ENCODE data around the gene ARL14EP. TPM values are rescaled to one million over a fixed set of nuclear protein-coding genes. Genes with fewer than 3 reads are reported as not detected.

The ARL14EP gene
- total RNA-seq, 1 experiment from 2014 or later: 26.3 TPM

DNA sequence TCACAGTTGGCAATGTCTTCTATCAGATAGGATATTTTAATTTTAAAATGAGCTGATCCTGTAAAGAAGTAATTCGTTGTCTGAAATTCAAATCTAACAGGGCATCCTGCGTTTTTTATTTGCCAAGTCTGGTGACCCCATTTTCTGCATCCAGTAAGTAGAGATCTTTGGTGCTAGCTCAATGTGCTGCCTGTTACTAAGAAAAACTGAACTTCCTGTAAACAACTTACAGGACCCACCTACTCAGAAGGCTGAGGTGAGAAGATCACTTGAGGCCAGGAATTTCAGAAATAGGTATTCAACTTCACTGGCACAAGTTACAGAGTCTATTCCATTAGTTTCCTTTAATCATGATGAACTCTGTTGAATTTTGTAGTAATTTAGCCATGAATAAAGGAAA is 4.0 kb downstream of the ARL14EP start:
- no peak for DNase-seq (ENCODE audit: low read depth)

DNA sequence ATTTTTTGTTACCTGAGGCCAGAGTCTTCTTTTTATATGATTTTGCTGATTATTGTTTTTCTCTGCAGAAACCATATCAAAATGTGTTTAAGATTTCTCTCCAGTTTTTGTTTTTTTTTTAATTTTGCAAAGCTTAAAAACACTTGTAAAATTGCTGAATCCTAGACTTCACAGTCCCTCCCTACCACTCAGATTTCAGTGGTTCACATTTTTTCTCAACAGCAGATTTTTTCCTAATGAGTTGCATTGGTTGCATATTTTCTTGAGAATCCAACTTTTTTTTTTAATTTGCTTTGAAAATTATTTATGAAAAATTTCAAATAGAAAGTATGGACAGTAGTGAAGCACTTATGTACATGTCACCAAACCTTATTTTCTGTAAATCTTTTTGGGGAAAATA is 5.8 kb downstream of the ARL14EP start:
- DNase-seq (ENCODE audit: low read depth): peak; percentile 37

DNA sequence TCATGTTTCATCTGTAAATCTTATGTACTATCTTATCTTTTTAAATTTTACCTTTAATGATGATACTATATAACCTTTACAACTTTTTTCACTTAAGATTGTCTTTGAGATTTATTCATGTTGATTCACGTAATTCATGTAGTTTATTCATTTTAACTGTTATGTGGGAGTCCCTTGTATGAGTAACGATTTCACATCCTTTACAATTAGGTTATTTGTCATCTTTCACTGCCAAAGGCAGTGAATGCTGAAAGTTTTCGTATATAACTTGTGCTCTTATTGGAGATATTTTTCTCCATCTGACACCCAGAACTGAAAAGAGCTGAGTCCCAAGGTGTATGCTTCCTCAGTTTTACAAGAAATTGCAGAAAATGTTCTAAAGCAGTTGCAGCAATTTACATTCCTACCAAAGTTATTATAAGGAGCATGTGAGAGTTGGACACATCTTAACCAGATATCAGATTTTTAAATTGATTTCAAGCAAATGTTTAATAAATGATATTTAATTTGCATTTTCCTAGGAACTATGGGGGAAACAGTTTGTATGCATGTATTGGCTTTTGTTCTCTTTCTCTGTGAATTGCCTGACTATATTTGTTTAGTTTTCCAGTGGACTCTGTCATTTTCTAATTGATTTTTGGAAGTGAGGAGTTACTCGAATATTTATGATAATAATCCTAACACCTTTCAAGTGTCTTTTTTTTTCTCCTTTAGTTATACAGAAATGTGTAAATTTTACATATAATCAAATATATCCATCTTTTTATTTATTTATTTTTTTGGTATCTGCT is 6.4 kb downstream of the ARL14EP start:
- no peak for DNase-seq (ENCODE audit: low read depth)

DNA sequence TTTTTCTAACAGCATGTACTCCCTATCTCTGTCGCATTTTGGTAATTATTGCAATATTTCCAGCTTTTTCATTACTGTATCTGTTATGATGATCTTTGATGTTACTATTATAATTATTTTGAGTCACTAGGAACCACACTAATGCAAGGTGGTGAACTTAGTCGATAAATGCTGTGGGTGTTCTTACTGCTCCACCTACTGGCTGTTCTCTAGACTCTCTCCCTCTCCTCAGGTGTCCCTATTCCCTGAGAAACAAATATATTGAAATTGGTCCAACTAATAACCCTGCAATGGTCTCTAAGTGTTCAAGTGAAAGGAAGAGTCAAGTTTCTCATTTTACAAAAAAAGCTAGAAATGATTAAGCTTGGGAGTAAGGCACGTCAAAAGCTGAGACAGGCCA is 10.5 kb downstream of the ARL14EP start:
- DNase-seq (ENCODE audit: low read depth): no peak

DNA sequence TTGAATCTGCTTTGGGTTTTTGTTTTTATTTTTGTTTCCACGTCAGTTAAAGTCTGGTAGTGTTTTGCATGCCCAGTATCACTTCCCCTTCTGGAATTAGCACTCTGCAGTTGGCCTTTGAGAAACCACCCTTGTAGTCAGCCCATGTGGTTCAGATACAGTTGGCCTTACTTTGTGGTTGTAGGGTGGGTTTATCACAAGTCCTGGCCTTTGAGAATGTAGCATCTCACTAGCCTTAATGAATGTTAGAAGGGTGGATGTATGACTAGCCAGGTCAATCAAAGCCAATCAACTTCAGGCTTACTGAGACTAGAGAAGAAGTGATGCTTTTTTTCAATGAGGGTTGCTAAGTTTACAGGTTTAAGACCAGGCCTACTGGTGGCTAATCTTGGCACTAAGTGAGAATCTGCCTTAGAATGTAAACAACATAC is 19.8 kb downstream of the ARL14EP start:
- no peak for DNase-seq (ENCODE audit: low read depth)

DNA sequence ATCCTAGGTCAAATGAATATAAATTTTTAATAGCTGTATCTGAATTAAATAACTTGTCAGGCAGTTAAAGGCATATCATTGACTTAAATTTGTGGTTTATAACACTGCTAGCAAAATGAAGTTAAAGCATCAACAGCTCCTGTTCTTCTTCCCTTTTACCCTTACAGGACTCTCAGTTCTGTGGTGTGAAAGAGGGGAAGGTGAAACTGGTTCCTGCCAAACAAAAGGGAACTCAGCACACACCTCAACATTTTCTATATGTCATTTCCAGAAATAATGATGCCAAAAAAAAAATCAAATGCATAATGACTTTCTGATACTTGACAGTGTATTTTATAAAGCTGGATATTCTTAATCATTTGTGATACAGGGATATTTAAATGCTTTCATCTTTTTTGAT is 21.2 kb downstream of the ARL14EP start:
- no peak for DNase-seq (ENCODE audit: low read depth)

DNA sequence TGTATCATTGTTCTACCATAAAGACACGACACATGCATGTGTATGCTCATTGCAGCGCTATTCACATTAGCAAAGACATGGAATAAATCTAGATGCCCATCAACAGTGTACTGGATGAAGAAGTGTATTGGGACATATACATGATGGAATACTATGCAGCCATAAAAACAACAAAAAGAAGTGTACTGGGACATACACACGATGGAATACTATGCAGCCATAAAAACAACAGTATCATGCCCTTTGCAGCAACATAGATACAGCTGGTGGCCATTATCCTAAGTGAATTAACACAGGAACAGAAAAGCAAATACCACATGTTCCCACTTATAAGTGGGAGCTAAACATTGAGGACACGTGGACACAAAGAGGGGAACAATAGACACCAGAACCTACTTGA is 22.7 kb downstream of the ARL14EP start:
- no peak for DNase-seq (ENCODE audit: low read depth)

DNA sequence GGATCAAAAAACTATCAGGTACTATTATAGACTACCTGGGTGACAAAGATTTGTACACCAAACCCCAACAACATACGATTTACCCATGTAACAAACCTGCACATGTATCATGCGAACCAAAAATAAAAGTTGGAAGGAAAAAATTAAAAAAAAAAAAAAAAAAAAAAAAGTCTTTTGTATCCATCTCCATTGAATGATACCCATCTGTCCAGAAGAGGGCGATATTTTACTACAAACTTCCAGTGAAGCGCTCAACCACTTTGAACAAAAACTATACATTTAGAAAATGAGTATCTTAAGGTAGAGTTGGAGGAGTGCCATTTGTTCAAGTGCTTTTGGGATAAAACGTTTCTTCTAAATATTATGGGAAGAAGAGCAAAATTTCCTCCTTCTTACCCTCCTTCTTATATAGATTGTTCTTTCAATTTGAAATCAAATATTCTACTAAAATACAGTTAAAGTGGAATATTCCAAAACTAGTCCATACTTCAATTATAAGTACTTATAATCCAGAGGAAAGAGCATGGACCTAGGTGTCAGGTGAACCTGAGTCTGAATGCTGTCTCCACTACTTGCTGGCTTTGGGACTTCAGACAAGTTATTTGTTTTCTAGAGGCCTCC is 23.3 kb downstream of the ARL14EP start:
- peak; percentile 48 for DNase-seq (ENCODE audit: low read depth)

DNA sequence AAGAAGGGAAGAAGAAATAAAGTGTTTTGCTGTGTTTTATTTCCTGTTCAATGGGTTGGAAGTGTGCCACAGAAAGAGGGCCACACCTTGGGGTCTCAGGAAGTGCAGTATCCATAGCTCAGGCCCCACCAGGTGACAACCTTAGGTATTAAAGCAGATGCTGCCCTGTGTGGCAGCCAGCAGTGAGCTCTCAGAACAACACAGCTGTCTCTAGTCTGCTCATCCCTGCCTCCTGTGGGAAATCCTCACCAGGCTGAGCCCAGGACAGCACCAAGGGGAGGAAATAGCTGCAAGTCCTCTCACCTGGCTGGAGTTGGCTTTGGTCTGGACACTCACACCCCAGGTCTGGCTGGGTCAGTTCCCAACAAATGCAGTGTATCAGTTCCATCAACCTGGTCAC is 25.1 kb downstream of the ARL14EP start:
- DNase-seq (ENCODE audit: low read depth): no peak

DNA sequence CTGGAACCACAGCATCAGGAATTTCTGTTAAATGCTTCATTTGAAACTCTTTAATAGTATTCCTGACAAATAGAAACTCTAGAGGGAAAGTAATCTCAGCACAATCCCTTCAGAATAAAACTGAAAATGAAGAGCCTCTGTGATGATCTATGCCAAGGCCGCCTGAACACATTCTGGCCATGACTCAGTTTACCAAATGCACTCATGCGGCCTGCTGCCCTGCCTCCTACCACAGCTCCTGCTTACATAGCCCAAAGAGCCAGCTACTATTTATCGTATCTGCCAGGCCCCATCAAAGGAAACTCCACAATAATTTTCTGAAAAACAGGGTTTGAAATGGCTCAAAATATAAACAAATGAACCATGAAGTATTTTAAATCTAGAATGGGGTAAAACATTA is 27.0 kb downstream of the ARL14EP start:
- no peak for DNase-seq (ENCODE audit: low read depth)

DNA sequence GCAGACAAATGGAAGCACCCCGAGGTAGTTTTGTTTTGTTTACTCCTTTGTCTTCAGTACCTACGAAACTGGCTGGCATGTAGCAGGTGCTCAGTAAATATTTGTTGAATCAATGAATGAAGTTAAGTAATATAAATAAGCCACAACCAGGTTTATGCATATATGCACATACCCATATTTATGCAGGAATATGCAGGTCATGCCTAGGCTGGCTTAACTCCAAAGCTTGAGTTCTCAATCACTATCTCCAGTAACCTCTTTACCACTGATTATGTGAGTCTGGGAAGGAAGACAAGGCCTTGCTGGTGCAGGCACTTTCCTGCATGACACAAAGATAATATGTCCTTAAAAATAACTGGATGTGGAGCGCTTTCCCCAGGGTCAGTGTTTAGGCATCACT is 27.5 kb downstream of the ARL14EP start:
- DNase-seq (ENCODE audit: low read depth): no peak

DNA sequence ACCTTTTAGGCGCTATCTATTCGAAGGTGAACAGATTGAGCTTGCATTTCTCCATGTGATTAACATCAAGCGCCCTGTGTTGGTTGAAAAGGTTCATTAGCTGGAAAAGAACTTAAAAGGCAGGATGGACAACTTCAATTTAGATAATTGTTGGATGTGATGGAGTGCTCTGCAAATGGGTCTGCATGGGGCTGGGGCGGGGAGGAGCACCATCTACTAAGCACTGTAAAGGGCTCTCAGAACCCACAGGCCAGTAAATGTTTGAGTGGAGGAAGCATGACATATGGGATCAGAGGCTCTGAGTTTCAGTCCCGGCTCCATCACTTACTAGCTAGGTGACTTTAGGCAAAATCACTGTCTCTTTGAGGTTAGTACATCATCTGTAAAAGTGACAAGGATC is 28.2 kb downstream of the ARL14EP start:
- DNase-seq (ENCODE audit: low read depth): no peak

DNA sequence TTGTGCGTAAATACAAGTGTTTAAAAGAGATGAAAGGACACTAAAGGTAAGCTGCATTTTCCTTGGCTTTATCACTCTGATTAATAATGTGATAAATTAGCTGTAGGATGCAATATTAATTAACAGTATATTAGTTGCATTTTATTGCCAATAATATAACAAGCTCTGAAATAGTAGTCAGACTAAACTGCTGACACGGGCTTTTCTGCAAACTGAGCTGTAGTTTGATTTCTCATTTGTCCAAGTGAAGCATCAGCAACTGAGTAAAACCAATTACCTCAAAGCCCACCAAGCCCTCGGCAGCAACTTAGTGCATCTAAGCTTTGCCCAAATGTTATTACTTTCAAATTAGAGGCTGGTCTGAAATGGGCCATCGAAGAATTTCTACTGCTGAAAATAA is 33.5 kb downstream of the ARL14EP start:
- no peak for DNase-seq (ENCODE audit: low read depth)

DNA sequence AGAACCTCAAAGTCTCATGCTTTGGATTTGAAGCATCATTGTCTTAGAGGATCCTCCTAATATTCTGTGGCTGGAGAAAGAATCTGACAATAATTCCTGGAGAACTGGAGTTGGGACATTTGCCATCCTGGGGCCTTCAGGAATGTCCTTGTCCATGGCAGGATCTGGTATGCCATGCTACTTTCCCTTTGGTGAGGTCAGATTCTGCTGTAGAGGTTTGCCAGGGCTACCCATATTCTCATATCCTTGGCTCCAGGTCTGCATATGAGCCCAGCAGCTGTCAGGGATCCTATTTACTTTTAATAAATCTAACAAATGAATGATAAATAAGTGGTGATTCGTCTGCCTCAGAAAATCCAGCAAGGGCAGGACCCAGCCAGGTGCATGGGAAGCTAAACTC is 35.0 kb downstream of the ARL14EP start:
- no peak for DNase-seq (ENCODE audit: low read depth)

DNA sequence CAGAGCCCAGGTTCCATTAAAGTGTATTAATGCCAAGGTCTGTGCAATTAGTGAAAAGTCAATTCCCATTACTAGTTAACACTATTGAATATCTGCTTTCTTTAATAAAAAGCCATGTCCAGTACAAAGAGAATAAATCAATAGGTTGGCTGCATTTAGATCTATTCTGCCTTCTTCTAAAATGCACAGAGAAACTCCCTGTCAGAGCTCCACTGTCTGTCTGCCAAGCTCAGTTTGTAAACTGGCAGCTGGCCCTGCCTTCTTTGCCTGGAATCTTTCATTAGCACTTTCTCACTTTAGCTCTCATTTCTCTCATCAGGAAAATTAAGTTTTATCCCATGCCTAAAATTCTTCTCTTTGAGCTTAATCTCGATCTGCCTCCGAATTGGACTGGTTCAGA is 35.6 kb downstream of the ARL14EP start:
- DNase-seq (ENCODE audit: low read depth): no peak

DNA sequence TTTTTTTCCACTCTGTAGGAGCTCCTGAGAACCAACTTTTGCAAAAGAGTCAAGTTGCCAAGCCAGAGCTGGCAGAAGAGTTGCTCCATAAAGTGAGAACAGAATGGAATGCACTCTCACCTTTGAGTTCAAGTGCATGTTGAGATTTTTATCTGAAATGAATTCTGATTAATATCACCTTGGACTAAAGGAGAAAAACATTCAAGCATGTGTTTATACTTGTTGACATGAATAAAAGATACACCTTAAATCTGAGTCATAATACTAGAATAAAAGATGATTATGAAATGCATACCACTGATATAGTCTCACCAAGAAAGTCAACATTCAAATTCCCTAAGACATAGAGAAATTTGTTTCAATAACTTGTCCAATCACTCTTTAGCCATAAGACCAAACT is 37.8 kb downstream of the ARL14EP start:
- DNase-seq (ENCODE audit: low read depth): no peak

DNA sequence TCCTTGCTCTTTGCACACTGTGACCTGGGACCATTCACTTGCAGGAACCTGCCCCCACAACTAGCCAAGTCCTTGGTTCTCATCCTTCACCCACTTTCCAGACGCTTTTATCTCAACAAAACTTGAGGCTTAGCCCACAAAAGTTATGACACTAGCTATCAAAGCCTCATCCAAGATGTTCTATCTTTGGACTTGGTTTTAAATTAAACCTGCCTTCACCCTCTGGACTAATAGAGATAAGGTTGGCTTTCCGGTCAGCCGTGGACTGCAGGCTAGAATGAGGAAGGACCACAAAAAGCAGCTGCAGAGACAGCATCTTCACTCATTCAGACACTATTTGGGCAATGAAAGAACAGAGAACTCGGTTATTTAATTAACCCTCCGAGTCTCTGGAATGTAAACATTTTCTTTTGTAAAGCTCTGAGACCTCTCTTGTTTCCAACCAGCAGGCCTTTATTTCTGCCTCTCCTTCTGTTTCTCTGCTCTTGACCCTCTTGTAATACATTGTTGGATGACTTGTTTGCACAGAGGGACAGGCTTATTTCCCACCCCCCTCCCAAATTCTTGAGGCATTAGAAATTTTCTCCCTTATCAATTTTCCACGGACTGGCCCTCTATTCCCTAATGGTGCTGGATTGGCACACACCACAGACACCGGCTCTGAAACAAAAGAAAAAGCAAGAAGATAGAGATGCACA is 41.4 kb downstream of the ARL14EP start:
- DNase-seq (ENCODE audit: low read depth): no peak

DNA sequence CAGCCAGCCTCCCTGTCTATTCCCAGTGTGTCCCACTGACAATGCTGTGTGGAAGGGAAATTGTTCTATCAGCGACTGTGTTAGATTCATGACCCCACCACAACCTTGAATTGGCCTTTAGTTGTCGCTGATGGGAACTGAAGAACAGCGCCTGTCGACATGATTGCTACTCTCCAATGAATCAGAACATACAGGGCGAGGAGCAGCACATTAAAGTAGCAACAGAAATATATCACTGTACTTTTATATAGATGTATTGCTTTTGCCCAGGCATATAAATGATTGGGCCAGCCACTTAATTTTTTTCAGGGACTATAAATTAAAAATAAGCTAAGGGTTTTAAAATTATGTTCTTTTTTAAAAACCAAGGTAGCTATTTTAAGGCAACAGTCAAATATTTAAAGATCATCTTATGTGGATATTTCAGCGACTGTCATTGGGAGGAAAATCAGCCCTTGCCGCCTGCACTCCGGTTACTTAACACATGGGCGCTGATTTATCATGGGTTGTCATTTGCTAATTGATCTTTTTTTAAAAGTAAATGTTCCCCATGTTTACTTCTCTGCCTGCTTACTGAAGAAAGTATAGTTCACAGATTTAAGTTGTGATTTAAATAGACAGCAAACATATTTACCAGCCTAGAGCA is 42.1 kb downstream of the ARL14EP start:
- DNase-seq (ENCODE audit: low read depth): no peak

DNA sequence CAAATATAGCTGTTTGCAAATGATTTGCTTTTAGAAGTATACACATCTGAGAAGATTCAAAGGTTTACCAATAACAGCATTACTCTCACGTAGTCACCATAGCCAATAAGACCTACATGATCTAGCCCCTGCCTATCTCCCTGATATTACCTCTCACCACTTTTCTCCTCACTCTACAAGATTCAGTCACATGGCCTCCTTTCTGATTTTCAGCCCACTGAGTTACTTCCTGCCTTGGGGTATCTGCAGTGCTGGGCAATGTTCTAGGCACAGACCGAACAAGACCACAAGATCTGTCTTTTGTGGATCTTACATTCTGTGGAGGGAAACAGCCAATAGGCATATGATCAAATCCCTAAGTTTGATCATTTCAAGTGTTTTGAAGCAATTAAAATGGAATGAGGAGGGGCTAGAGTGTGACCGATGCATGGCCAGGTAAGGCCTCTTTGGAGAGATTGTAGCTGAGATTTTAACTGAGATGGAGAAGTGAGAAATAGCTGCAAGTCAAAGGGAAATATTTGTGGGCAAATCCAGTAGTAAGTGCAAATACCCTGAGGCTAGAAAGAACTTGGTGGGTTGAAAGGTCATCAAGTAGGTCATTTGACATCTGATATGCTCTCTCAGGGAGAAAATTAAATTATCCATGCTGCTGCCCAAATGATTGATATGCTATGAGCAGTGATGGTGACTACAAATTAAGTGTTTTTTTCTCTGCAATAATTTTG is 43.1 kb downstream of the ARL14EP start:
- DNase-seq (ENCODE audit: low read depth): no peak

DNA sequence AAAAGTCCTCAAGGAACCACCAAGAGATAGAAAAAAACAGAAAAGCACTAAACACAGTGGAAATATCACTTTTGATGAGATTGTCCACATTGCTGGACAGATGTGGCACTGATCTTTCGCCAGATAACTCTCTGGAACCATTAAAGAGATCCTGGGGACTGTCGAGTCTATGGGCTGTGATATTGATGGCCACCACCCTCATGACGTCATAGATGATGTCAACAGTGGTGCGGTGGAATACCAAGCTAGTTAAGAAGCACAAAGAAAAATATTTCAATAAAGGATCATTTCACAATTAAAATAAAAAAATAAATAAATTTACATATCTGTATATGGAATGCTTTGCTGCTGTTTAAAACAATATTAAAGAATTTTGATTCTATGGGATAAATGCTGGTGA is 45.5 kb downstream of the ARL14EP start:
- DNase-seq (ENCODE audit: low read depth): no peak

DNA sequence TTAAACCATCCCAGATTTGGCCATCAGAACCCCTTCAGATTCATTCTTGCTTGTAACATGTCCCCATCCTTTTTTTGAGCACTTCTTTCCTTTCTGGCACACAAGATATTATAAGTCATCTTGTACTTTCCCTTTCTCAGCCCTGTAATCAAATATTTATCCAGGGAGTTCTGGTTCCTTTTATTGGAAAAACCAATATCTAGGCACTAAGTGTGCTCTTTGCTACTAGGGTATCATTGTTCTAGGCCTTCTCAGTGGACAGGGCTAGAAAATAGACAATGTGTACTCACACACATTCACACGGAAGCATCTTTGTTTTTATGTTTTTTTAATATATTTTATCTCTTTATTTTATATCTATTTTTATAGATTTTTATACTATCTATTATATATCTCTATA is 47.3 kb downstream of the ARL14EP start:
- no peak for DNase-seq (ENCODE audit: low read depth)

DNA sequence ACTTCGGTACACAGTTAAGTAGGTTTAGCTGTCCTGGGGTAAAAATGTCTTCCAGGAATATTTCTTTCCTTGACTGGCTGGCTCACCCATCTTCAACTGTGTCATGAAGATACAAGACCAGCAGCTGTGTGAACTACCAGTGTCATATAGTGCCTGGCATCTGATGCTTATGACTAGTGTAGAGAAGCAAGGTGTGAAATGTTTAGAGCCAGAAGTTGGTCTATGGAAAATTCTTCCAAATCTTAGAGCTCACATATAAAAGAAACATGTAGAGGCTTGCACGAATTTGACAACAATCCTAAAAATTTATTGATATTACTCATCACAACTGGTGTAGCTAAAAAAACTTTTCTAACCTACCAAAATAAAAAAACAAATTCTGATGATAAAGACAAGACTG is 54.4 kb downstream of the ARL14EP start:
- peak; percentile 16 for DNase-seq (ENCODE audit: low read depth)
